GM21737 (cell line): ENCODE measurements around the gene ZFP42.
"Not testable (repeated sequence)": the region's sequence is repeated elsewhere in the genome, so short reads cannot be mapped to it uniquely, and the experiment has no call there.

Experiments
- ATAC-seq: cut with Tn5 transposase; IDR thresholded peaks from one replicate; pipeline ENCODE4 v1.9.1; 2021; ENCODE audit warnings: mild to moderate bottlenecking, moderate library complexity; ENCODE audit not compliant: unreplicated experiment

The ZFP42 gene

GRCh38 chr4:187995322-187996207 lies at the start of gene ZFP42:
Gene ZFP42 (plus strand): TSS chr4:187995771. CDS start chr4:188002808, 7,037 bp downstream.
- no peak for ATAC-seq

GRCh38 chr4:187961171-187961570 lies 34.4 kb upstream of the ZFP42 start:
- ATAC-seq: no peak

GRCh38 chr4:187961961-187962360 lies 33.6 kb upstream of the ZFP42 start:
- no peak for ATAC-seq

- ATAC-seq: no peak
Observed at GRCh38 chr4:187962926-187963325, 32.6 kb upstream of the ZFP42 start.

GRCh38 chr4:187965726-187966125 lies 29.8 kb upstream of the ZFP42 start:
- ATAC-seq: no peak

GRCh38 chr4:187972135-187972534 lies 23.4 kb upstream of the ZFP42 start:
- ATAC-seq: no peak

GRCh38 chr4:187983746-187984145 lies 11.8 kb upstream of the ZFP42 start:
- no peak for ATAC-seq

- ATAC-seq: no peak
Observed at GRCh38 chr4:187992971-187993370, 2.6 kb upstream of the ZFP42 start.

GRCh38 chr4:187993827-187994226 lies 1.7 kb upstream of the ZFP42 start:
- no peak for ATAC-seq

GRCh38 chr4:187996502-187997177 lies 1.1 kb downstream of the ZFP42 start:
- no peak for ATAC-seq

GRCh38 chr4:187997991-187998390 lies 2.4 kb downstream of the ZFP42 start:
- not testable (repeated sequence) for ATAC-seq

GRCh38 chr4:187999406-187999932 lies 3.9 kb downstream of the ZFP42 start:
- ATAC-seq: no peak

- ATAC-seq: no peak
Observed at GRCh38 chr4:188002323-188002722, 6.8 kb downstream of the ZFP42 start.

- no peak for ATAC-seq
Observed at GRCh38 chr4:188002751-188003150, 7.2 kb downstream of the ZFP42 start.

- no peak for ATAC-seq
Observed at GRCh38 chr4:188005561-188005960, 10.0 kb downstream of the ZFP42 start.

- no peak for ATAC-seq
Observed at GRCh38 chr4:188006285-188006848, 10.8 kb downstream of the ZFP42 start.

- no peak for ATAC-seq
Observed at GRCh38 chr4:188008377-188008776, 12.8 kb downstream of the ZFP42 start.

- no peak for ATAC-seq
Observed at GRCh38 chr4:188012426-188012945, 16.9 kb downstream of the ZFP42 start.

- no peak for ATAC-seq
Observed at GRCh38 chr4:188015025-188015940, 19.7 kb downstream of the ZFP42 start.

GRCh38 chr4:188016754-188017153 lies 21.2 kb downstream of the ZFP42 start:
- ATAC-seq: no peak
